Naive thymus-derived CD8-positive, alpha-beta T cell (primary cell): ENCODE results near the gene KCNJ18. TPM values are rescaled to one million over a fixed set of nuclear protein-coding genes. Genes with fewer than 3 reads are reported as not detected.
"Not testable (repeated sequence)": the region's sequence is repeated elsewhere in the genome, so short reads cannot be mapped to it uniquely, and the experiment has no call there.

Experiments
- ATAC-seq, 2 donors: fragments of 150-1000 bp; cut with Tn5 transposase in 1 of 2; sonication (Bioruptor Pico), chemical (Tn5 transposase) in 1 of 2; 1 replicate in 1 of 2; 2 replicates in 1 of 2; pipeline ENCODE4 v1.10.0; 2021; ENCODE audit warnings: mild to moderate bottlenecking in 2 of 2, moderate library complexity in 2 of 2
- POLR2A ChIA-PET: fragments of 350-600 bp; sonication (Branson Sonifier 250); formaldehyde crosslinking; loops from one replicate; lab custom pipeline; 2021; ENCODE audit warnings: antibody characterized with exemption; lab: Charles Lee
- DNase-seq, 10 donors: peaks; one replicate each; pipeline versions ENCODE4 v3.0.0 to v3.0.0-alpha.2; 2020 to 2022
- H3K27ac Mint-ChIP-seq, 10 donors: one replicate each; pipeline ENCODE4 v1.8.0; 2020 to 2022; ENCODE audit warnings: mild to moderate bottlenecking in 10 of 10, mixed read lengths in 10 of 10, moderate library complexity in 4 of 10, inconsistent platforms in 1 of 10
- H3K27me3 Mint-ChIP-seq, 5 donors: one replicate each; pipeline ENCODE4 v1.8.0; 2021 to 2022; ENCODE audit warnings: mixed read lengths in 5 of 5
- H3K36me3 Mint-ChIP-seq, 3 donors: one replicate each; pipeline ENCODE4 v1.8.0; 2020 to 2022; ENCODE audit warnings: mixed read lengths in 3 of 3, mild to moderate bottlenecking in 2 of 3, inconsistent platforms in 1 of 3
- H3K4me1 Mint-ChIP-seq, 4 donors: one replicate each; pipeline ENCODE4 v1.8.0; 2021 to 2022; ENCODE audit warnings: mixed read lengths in 4 of 4
- H3K4me3 Mint-ChIP-seq, 10 donors: one replicate each; pipeline ENCODE4 v1.8.0; 2020 to 2022; ENCODE audit warnings: mild to moderate bottlenecking in 10 of 10, mixed read lengths in 10 of 10, moderate library complexity in 6 of 10, inconsistent platforms in 1 of 10
- H3K9me3 Mint-ChIP-seq, 9 donors: one replicate each; pipeline ENCODE4 v1.8.0; 2020 to 2022; ENCODE audit warnings: mixed read lengths in 9 of 9, mild to moderate bottlenecking in 3 of 9, inconsistent platforms in 1 of 9, moderate library complexity in 1 of 9
- polyA plus RNA-seq, 3 donors: library from polyadenylated mRNA; unstranded; fragments of 300-500 nt; fragmentation: Illumina TruSeq; gene quantifications; one replicate each; pipeline ENCODE4 v1.2.3, GENCODE V29; 2021
- total RNA-seq, 8 experiments: library from RNA in 2 of 8; stranded (reverse) in 2 of 8; gene quantifications; one replicate each; pipeline ENCODE4 v1.2.3 and lab custom pipeline; 2021 to 2026

Gene KCNJ18
- total and polyA plus RNA-seq, 5 experiments from 2014 or later = not detected

GRCh38 chr17:21682130-21682529 is 10.2 kb upstream of the KCNJ18 start:
- H3K27ac Mint-ChIP-seq, H3K4me3 Mint-ChIP-seq, H3K4me1 Mint-ChIP-seq, ATAC-seq, DNase-seq, H3K36me3 Mint-ChIP-seq, POLR2A ChIA-PET: not testable (repeated sequence)
- peaks cover 0 to 10% (median 0%) of the 10 kb centered on the region in 5 donors for H3K27me3 Mint-ChIP-seq
- H3K9me3 Mint-ChIP-seq = peaks cover 0 to 16% (median 12%) of the 10 kb centered on the region in 9 donors

- H3K27me3 Mint-ChIP-seq, H3K4me1 Mint-ChIP-seq, H3K27ac Mint-ChIP-seq, H3K36me3 Mint-ChIP-seq, H3K4me3 Mint-ChIP-seq, DNase-seq, POLR2A ChIA-PET, ATAC-seq: not testable (repeated sequence)
- peaks cover 0 to 10% (median 3%) of the 10 kb centered on the region in 9 donors for H3K9me3 Mint-ChIP-seq
Measured at GRCh38 chr17:21683142-21683712, 9.1 kb upstream of the KCNJ18 start.

GRCh38 chr17:21683897-21684296 is 8.4 kb upstream of the KCNJ18 start:
- H3K4me1 Mint-ChIP-seq, H3K27me3 Mint-ChIP-seq, H3K27ac Mint-ChIP-seq, POLR2A ChIA-PET, H3K4me3 Mint-ChIP-seq, ATAC-seq, H3K36me3 Mint-ChIP-seq, DNase-seq: not testable (repeated sequence)
- peaks cover 0 to 10% (median 0%) of the 10 kb centered on the region in 9 donors for H3K9me3 Mint-ChIP-seq

GRCh38 chr17:21684384-21684783 is 7.9 kb upstream of the KCNJ18 start:
- ATAC-seq, H3K4me1 Mint-ChIP-seq, H3K27ac Mint-ChIP-seq, H3K4me3 Mint-ChIP-seq, POLR2A ChIA-PET, DNase-seq, H3K36me3 Mint-ChIP-seq, H3K27me3 Mint-ChIP-seq: not testable (repeated sequence)
- H3K9me3 Mint-ChIP-seq = peaks cover 0 to 10% (median 0%) of the 10 kb centered on the region in 9 donors

GRCh38 chr17:21685061-21685795 is 7.1 kb upstream of the KCNJ18 start:
- POLR2A ChIA-PET, H3K27ac Mint-ChIP-seq: not testable (repeated sequence)

GRCh38 chr17:21686165-21687015 is 5.9 kb upstream of the KCNJ18 start:
- Mint-ChIP-seq H3K27me3 (no peaks in the 10 kb centered on the region), H3K9me3 (peaks cover 0 to 9% (median 0%) of the 10 kb centered on the region in 9 donors), H3K27ac (no peak overlapping the region), H3K4me3 (no peak overlapping the region), H3K4me1 (no peaks in the 10 kb centered on the region), H3K36me3 (no peaks in the 10 kb centered on the region)
- POLR2A ChIA-PET = no interaction called here
- peak in 1 of 10 donors; percentile 58 for DNase-seq
- ATAC-seq = no peak

More at GRCh38 chr17:21685061-21685795, 7.1 kb upstream of the KCNJ18 start:
- H3K4me3 Mint-ChIP-seq, H3K4me1 Mint-ChIP-seq, H3K36me3 Mint-ChIP-seq, ATAC-seq, H3K27me3 Mint-ChIP-seq: not testable (repeated sequence)
- DNase-seq = peak in 1 of 10 donors; percentile 14
- H3K9me3 Mint-ChIP-seq = peaks cover 0 to 12% (median 0%) of the 10 kb centered on the region in 9 donors

GRCh38 chr17:21687136-21687953 is 5.0 kb upstream of the KCNJ18 start:
- no peaks in the 10 kb centered on the region for H3K27me3 Mint-ChIP-seq
- ATAC-seq (no peak), DNase-seq (no peak)
- H3K36me3 Mint-ChIP-seq = no peaks in the 10 kb centered on the region
- POLR2A ChIA-PET = no interaction called here
- peaks cover 0 to 9% (median 0%) of the 10 kb centered on the region in 9 donors for H3K9me3 Mint-ChIP-seq
- no peak overlapping the region for H3K27ac Mint-ChIP-seq
- H3K4me1 Mint-ChIP-seq = no peaks in the 10 kb centered on the region
- H3K4me3 Mint-ChIP-seq = no peak overlapping the region

- no peak for DNase-seq
- no peak overlapping the region for H3K4me3 Mint-ChIP-seq
- no peaks in the 10 kb centered on the region for H3K27me3 Mint-ChIP-seq
- H3K4me1 Mint-ChIP-seq = no peaks in the 10 kb centered on the region
- POLR2A ChIA-PET = no interaction called here
- no peak for ATAC-seq
- H3K36me3 Mint-ChIP-seq = no peaks in the 10 kb centered on the region
- H3K9me3 Mint-ChIP-seq = peaks cover 0 to 9% (median 0%) of the 10 kb centered on the region in 9 donors
- no peak overlapping the region for H3K27ac Mint-ChIP-seq
Measured at GRCh38 chr17:21688293-21688949, 3.9 kb upstream of the KCNJ18 start.

GRCh38 chr17:21689604-21690003 is 2.7 kb upstream of the KCNJ18 start:
- Mint-ChIP-seq H3K27ac (no peak overlapping the region), H3K4me3 (no peak overlapping the region), H3K36me3 (no peaks in the 10 kb centered on the region), H3K27me3 (no peaks in the 10 kb centered on the region), H3K4me1 (no peaks in the 10 kb centered on the region), H3K9me3 (peaks cover 0 to 9% (median 0%) of the 10 kb centered on the region in 9 donors)
- ATAC-seq (no peak), DNase-seq (no peak)
- POLR2A ChIA-PET = no interaction called here

- H3K27me3 Mint-ChIP-seq, ATAC-seq, DNase-seq, H3K9me3 Mint-ChIP-seq, POLR2A ChIA-PET, H3K27ac Mint-ChIP-seq, H3K4me3 Mint-ChIP-seq, H3K36me3 Mint-ChIP-seq, H3K4me1 Mint-ChIP-seq: not testable (repeated sequence)
Measured at GRCh38 chr17:21690811-21691210, 1.5 kb upstream of the KCNJ18 start.

- H3K36me3 Mint-ChIP-seq = not testable (repeated sequence)
Measured at GRCh38 chr17:21691481-21691880, 842 bp upstream of the KCNJ18 start.

GRCh38 chr17:21692704-21693065 is 362 bp downstream of the KCNJ18 start:
- H3K4me3 Mint-ChIP-seq, H3K27me3 Mint-ChIP-seq, H3K36me3 Mint-ChIP-seq, H3K27ac Mint-ChIP-seq, ATAC-seq, H3K4me1 Mint-ChIP-seq, POLR2A ChIA-PET: not testable (repeated sequence)
- H3K9me3 Mint-ChIP-seq = peaks cover 0 to 13% (median 0%) of the 10 kb centered on the region in 9 donors
- peak in 1 of 10 donors; percentile 53 for DNase-seq

More at GRCh38 chr17:21691481-21691880, 842 bp upstream of the KCNJ18 start:
- H3K9me3 Mint-ChIP-seq = peaks cover 0 to 13% (median 2%) of the 10 kb centered on the region in 9 donors
- H3K4me1 Mint-ChIP-seq, H3K27me3 Mint-ChIP-seq, H3K27ac Mint-ChIP-seq, H3K4me3 Mint-ChIP-seq, DNase-seq, POLR2A ChIA-PET, ATAC-seq: not testable (repeated sequence)
